A549 treated with dexamethasone at 1 μM for 4 hours (cell line): ENCODE measurements around the gene KATNAL2. TPM values are rescaled to one million over a fixed set of nuclear protein-coding genes. Genes with fewer than 3 reads are reported as not detected.

Source experiments
- total RNA-seq: library from RNA; stranded (reverse); fragments of 200-300 nt; extraction: Qiagen RNA extraction; gene quantifications from 5 replicates; pipeline ENCODE4 v1.2.3, GENCODE V29; 2022

KATNAL2 gene
- total RNA-seq = 1.7 to 2.9 TPM (median 2.1 TPM) in 5 replicates

GRCh38 chr18:46917108-46917802 lies at the start of gene KATNAL2, which contains the start of gene PIAS2:
TSS of gene KATNAL2 (plus strand) at chr18:46917602. CDS start at chr18:46946873, 29,271 bp downstream.
TSS of gene PIAS2 (minus strand) at chr18:46917507. CDS start at chr18:46917345, 162 bp downstream.

GRCh38 chr18:47035156-47035671 lies 117.8 kb downstream of the KATNAL2 start, which contains the start of gene ELOA2:
TSS of gene ELOA2 (minus strand) at chr18:47035621. CDS start at chr18:47035264, 357 bp downstream.

GRCh38 chr18:47150029-47150823 lies 232.8 kb downstream of the KATNAL2 start, which contains the start of gene HDHD2:
TSS of gene HDHD2 (minus strand) at chr18:47150500. CDS start at chr18:47136439, 14,061 bp downstream.

Other genes starting within 250 kb of the KATNAL2 start
- 0.02 TPM in 2 of 5 replicates, not detected in the others for gene ST8SIA5, start 160.5 kb upstream of the KATNAL2 start, total RNA-seq
- gene PIAS2, start 95 bp upstream of the KATNAL2 start, total RNA-seq = 6.3 to 11.4 TPM (median 9.9 TPM) in 5 replicates
- gene ELOA2, start 118.0 kb downstream of the KATNAL2 start, total RNA-seq = not detected in 5 replicates
- 8.3 to 10.6 TPM (median 9.8 TPM) in 5 replicates for gene HDHD2, start 232.9 kb downstream of the KATNAL2 start, total RNA-seq